LNCaP clone FGC (cell line): ENCODE measurements around the gene CEMIP2.

Experiments
- DNase-seq: peaks from one replicate; pipeline ENCODE4 v3.0.0-alpha.2; 2011; ENCODE audit warnings: low read depth
- H3K4me3 ChIP-seq: 2 replicates; pipeline ENCODE4 v1.5.1; 2011; ENCODE audit warnings: mild to moderate bottlenecking, low read depth, low read length, control low read depth
- TF ChIP-seq, protein P1 (sequence below): IDR thresholded peaks from 2 replicates; pipeline ENCODE4 v1.5.1; 2012; ENCODE audit warnings: mild to moderate bottlenecking; ENCODE audit not compliant: control insufficient read depth, insufficient read depth; ENCODE audit errors: extremely low read depth

Gene CEMIP2

DNA sequence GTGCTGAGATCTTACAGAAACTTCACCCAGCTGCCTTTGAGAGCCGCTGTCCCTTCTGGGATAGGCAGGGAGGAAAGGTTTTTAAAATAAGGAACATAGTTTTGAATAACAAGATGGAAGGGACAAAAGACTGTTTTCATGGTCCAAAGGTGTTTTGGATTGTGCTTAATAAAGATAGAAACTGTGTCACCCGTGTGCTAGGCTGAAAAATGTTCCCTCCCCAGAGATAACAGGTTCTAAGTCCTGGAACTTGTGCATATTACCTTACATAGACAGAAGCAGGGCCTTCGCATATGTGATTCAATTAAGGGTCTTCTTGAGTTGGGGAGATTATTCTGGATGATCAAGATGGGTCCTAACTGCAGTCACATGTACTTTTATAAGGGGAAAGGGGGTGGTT, 1.9 kb upstream of the CEMIP2 start:
- H3K4me3 ChIP-seq, result no peak overlapping the region

DNA sequence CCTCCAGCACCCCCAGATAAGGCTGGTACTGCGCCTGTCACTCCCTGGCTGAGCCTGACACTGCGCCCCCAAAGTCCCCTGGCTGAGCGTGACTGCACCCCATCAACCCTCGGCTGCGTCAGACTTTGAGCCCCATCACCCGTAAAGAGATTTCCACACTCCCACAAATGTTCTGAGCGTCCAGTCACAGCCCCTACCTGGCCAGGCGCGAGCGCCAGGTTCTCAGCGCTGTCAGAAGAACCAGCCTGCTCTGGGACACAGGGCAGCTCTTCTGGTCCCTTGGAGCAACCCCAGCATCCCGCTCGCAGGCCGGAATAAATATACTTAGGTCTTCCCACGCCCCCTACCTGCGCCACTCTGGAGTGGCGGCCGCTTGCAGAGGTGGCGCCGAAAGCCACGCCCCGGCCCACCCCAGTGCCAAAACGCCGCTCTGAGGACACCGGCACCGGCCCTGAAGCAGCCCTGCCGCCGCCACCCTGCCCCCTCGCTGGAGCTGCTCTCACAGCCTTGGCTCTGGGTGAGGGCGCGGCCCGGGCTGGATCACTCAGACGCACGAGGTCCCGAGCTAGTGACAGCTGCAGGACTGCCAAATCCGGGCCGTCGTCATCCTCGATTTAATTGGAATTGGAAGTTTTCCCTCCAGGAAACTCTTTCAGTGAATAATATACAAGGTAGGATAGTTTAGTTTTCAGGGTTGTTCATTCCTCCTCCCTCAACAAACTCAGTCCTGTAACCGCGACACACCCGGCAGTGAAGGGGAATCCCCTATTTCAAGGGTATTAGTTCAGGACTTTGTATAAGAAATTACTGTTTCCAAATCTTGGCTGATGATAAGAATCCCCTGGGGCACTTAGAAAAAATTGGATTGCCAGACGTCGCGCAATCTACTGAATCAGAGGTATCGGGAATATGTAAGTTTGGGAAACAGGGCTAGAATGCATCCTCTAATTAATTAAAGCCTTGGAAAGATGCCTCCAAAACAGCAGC, 1.2 kb upstream of the CEMIP2 start:
- TF ChIP-seq, protein P1, sequence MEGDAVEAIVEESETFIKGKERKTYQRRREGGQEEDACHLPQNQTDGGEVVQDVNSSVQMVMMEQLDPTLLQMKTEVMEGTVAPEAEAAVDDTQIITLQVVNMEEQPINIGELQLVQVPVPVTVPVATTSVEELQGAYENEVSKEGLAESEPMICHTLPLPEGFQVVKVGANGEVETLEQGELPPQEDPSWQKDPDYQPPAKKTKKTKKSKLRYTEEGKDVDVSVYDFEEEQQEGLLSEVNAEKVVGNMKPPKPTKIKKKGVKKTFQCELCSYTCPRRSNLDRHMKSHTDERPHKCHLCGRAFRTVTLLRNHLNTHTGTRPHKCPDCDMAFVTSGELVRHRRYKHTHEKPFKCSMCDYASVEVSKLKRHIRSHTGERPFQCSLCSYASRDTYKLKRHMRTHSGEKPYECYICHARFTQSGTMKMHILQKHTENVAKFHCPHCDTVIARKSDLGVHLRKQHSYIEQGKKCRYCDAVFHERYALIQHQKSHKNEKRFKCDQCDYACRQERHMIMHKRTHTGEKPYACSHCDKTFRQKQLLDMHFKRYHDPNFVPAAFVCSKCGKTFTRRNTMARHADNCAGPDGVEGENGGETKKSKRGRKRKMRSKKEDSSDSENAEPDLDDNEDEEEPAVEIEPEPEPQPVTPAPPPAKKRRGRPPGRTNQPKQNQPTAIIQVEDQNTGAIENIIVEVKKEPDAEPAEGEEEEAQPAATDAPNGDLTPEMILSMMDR, result peak; percentile 59
- H3K4me3 ChIP-seq, result peak overlapping the region; percentile 83
- peak; percentile 81 for DNase-seq

More for the DNA sequence above, 1.9 kb upstream of the CEMIP2 start:
- DNase-seq, result no peak
- TF ChIP-seq, protein P1, result no peak

DNA sequence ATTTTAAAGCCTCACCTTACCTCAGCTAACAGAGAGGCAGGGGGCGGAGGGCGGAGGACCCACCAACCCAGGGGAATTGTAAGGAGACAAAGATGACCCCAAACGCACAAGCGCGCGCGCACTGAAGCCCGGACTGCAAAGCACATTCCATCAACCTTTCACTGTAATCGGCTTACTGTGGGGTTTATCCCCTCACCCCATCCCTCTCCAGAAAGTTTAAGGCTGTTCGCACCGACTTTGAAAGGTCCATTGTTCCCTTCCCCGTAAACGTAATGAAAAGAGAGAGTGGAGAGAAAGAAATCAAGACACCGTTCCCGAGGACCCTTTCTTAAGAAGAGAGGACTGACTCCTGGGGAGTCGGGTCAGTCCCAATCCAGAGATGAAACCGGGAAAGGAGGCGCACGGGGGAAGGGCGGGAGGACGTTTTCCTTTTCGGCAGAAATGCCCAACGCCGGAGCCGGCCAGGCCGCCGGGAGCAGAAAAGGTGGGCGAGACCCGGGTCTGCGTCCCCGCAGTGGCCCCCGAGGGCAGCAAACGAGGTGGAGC, 464 bp downstream of the CEMIP2 start:
- H3K4me3 ChIP-seq, result peak overlapping the region; percentile 83
- no peak for DNase-seq
- TF ChIP-seq, protein P1, result no peak

DNA sequence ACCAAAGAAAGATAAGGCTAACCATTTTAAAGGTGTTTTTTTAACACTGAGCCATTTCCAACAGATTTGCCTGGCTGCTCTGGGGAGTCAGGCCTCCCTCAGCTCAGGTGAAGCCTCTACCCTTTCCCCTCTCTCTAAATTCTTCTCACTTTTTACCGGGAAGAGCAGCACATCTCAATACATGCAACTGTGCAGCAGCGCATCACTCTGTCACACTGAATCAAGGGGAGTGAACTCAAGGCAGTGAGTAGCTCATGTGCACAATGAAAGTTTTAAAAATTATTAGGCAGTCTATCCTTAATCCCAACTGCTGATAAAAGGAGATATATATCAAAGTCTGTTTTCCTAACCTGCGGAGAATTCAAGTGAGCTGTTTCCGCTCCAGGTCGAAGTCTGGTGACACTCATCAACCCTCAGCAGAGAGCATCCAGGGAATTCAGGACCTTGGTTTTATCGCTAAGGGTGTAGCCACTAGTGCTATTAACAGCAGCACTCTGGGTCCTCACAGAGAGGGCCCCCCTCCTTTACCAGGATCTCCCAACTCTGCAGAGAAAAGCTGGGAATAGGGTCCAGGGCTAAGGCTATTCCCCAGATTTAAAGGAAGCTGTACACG, 1.0 kb downstream of the CEMIP2 start:
- peak overlapping the region; percentile 83 for H3K4me3 ChIP-seq
- no peak for DNase-seq

DNA sequence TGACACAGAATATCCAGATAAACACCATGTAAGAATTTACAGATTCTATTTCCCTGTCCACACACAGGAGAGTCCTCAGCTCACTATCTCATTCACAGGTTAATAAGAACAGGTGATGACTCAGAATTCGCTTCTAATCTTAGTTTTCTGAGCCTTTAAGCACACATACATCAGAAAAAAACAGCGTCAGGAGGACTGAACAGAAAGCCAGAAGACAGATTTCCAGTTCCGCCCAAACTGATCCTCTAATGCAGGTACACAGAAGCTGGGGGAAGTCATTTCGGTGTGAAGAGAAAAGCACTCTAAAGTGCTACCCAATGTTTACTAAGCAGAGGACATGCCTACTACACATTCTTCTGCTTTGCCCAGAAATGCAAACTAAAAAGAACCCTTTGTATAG, 1.6 kb downstream of the CEMIP2 start:
- peak overlapping the region; percentile 83; the same call in 1 of the 2 replicates for H3K4me3 ChIP-seq
- no peak for DNase-seq
- TF ChIP-seq, protein P1, result no peak

More for the DNA sequence above, 1.0 kb downstream of the CEMIP2 start:
- TF ChIP-seq, protein P1, result no peak

DNA sequence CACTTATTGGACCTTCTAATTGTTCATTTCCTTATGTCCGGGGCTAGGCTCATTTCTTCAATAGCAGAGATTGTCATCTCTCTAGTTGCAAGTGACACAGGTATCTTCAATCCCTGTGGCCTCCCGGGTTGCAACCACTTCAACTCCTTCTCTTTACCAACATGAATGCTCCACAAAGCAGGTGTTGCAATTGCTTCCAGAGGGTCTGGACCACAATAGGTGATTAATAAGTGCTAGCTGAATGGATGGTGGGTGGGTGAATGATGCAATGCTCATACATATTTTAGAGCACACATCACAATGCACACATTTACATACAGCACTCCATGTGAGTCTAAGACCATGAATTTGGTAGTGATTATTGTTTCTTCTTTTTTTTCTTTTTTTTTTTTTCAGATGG, 2.6 kb downstream of the CEMIP2 start:
- no peak overlapping the region for H3K4me3 ChIP-seq
- no peak for DNase-seq
- TF ChIP-seq, protein P1, result no peak
